ENCODE data around the gene ADA. TPM values are rescaled to one million over a fixed set of nuclear protein-coding genes. Genes with fewer than 3 reads are reported as not detected.

ADA gene
- total RNA-seq, 4 donors from 2014 or later: 11.1 to 14.9 (median 12.4) TPM

DNA sequence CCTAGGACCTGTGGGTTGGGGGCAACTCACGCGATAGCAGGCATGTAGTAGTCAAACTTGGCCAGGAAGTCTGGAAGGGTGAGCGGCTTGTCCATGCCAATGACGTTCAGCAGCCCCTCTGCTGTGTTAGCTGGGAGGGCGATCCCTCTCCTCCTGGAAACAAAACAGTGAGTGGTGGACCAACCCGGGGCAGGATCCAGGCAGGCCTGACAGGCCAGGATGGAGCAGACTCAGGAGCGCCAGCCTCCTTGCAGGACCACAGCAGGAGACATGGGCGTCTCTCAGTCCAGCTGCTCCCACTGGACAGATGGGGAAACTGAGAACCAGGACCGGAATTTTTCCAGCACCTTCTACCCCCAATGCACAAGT is 22.5 kb downstream of the ADA start:
- H3K36me3 ChIP-seq: no peaks in the 10 kb centered on the region

GRCh38 chr20:44627364-44628010 is 24.0 kb downstream of the ADA start:
- TF ChIP-seq EP300 (IDR thresholded peaks at IDR 0.05): no peak
- WGBS, 2 donors: 82 to 84% methylated on average over 13 of the region's 13 CpGs
- peaks cover 0 to 7% (median 0%) of the 10 kb centered on the region in 4 donors for H3K4me1 ChIP-seq
- H3K36me3 ChIP-seq: peaks cover 0 to 11% (median 0%) of the 10 kb centered on the region in 3 donors
- H3K27me3 ChIP-seq: no peaks in the 10 kb centered on the region
- H3K9me3 ChIP-seq: peaks cover 0 to 11% (median 0%) of the 10 kb centered on the region in 4 donors
- H3K4me3 ChIP-seq: no peak overlapping the region
- no peak overlapping the region for H3K27ac ChIP-seq
- no peak for DNase-seq (ENCODE audit: low spot score in 2 of 2)

More for the DNA sequence above, 22.5 kb downstream of the ADA start:
- Histone ChIP-seq H3K9me3 (no peaks in the 10 kb centered on the region), H3K27me3 (no peaks in the 10 kb centered on the region), H3K4me3 (no peak overlapping the region), H3K4me1 (peaks cover 0 to 7% (median 0%) of the 10 kb centered on the region in 4 donors), H3K27ac (no peak overlapping the region)
- WGBS, 2 donors: 87 to 94% methylated on average over 9 of the region's 9 CpGs
- no peak for DNase-seq (ENCODE audit: low spot score in 2 of 2)
- no peak for TF ChIP-seq EP300 (IDR thresholded peaks at IDR 0.05)

DNA sequence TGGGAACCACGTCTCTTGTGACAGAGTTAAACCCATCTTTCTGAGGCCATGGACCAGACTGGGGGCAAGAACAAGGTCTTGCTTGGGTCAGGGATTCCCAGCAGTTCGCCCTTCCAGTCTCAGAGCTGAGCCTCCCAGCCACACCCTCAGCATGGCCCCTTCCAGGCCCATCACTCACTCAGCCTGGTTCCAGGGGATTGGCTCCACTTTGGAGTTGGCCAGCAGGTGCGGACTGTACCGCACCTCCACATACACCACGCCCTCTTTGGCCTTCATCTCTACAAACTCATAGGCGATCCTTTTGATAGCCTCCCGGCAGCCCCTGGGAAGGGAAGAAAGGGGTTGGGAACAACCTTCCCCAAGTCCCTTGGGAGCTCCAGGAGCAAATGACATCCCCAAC is 25.2 kb downstream of the ADA start:
- peaks cover 0 to 12% (median 0%) of the 10 kb centered on the region in 4 donors for H3K9me3 ChIP-seq
- H3K36me3 ChIP-seq: peaks cover 0 to 23% (median 0%) of the 10 kb centered on the region in 3 donors
- H3K4me3 ChIP-seq: no peak overlapping the region
- H3K27me3 ChIP-seq: no peaks in the 10 kb centered on the region
- no peak for TF ChIP-seq EP300 (IDR thresholded peaks at IDR 0.05)
- TF ChIP-seq CTCF (IDR thresholded peaks at IDR 0.05): no peak
- TF ChIP-seq POLR2A (IDR thresholded peaks at IDR 0.05): no peak
- no peaks in the 10 kb centered on the region for H3K4me1 ChIP-seq
- no peak for DNase-seq (ENCODE audit: low spot score in 2 of 2)
- 90 to 96% methylated on average over 7 of the region's 7 CpGs for WGBS, 2 donors
- H3K27ac ChIP-seq: no peak overlapping the region

DNA sequence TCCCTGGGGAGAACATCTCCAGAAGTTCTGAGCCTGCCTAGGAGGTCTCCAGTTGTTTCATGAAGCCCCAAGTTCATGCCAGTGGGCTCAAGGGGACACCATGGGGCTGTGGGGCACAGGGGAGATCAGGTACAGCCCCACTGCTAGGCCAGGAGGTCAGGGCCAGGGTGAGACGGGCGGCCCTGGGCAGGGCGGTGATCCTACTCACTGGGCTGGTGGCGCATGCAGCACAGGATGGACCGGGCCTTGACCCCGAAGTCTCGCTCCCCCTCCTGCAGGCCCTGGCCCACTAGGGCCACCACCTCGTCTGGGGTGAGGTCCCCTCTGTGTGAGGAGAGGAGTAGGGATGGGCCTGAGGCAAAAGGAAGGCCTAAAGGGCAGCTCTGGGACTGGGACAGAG is 26.1 kb downstream of the ADA start:
- no peak overlapping the region for H3K27ac ChIP-seq
- DNase-seq (ENCODE audit: low spot score in 2 of 2): no peak
- TF ChIP-seq EP300 (IDR thresholded peaks at IDR 0.05) (no peak), POLR2A (IDR thresholded peaks at IDR 0.05) (no peak), CTCF (IDR thresholded peaks at IDR 0.05) (no peak)
- no peak overlapping the region for H3K4me3 ChIP-seq
- WGBS, 2 donors: 85 to 93% methylated on average over 8 of the region's 8 CpGs
- peaks cover 0 to 12% (median 0%) of the 10 kb centered on the region in 4 donors for H3K9me3 ChIP-seq
- peaks cover 0 to 32% (median 0%) of the 10 kb centered on the region in 3 donors for H3K36me3 ChIP-seq
- no peaks in the 10 kb centered on the region for H3K4me1 ChIP-seq
- no peaks in the 10 kb centered on the region for H3K27me3 ChIP-seq

DNA sequence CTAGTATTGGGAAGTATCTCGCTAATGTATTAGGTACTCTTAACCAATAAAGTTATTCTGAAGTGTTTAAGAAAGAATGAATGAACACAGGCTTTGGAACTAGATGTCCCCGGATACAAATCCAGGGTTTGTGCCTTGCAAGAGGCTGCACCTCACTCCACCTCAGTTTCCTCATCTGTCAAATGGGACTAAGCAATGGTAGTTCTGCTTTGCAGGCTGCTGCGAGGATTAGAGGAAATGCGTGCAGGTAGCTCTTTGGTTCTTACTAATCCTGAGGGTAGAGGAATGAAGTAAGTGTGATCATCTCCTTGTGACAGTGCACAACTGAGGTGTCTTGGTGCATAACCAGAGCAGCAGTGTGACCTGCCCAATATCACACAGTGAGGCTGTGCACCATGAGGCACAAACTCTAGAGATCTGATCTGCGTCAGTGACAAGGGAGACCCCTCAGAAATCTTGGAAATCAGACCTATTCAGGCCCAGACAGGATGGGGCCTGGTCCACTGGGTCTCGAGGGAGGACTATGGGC is 26.7 kb downstream of the ADA start:
- peaks cover 0 to 12% (median 0%) of the 10 kb centered on the region in 4 donors for H3K9me3 ChIP-seq
- no peak overlapping the region for H3K27ac ChIP-seq
- TF ChIP-seq EP300 (IDR thresholded peaks at IDR 0.05) (no peak), POLR2A (IDR thresholded peaks at IDR 0.05) (no peak), CTCF (IDR thresholded peaks at IDR 0.05) (no peak)
- WGBS, 2 donors: 94 to 98% methylated on average over 6 of the region's 6 CpGs
- H3K4me1 ChIP-seq: no peaks in the 10 kb centered on the region
- peaks cover 0 to 37% (median 0%) of the 10 kb centered on the region in 3 donors for H3K36me3 ChIP-seq
- DNase-seq (ENCODE audit: low spot score in 2 of 2): no peak
- H3K4me3 ChIP-seq: no peak overlapping the region
- no peaks in the 10 kb centered on the region for H3K27me3 ChIP-seq

- no peak overlapping the region for H3K4me3 ChIP-seq
- H3K27me3 ChIP-seq: no peaks in the 10 kb centered on the region
- TF ChIP-seq CTCF (IDR thresholded peaks at IDR 0.05): no peak
- TF ChIP-seq EP300 (IDR thresholded peaks at IDR 0.05): no peak
- no peak for TF ChIP-seq POLR2A (IDR thresholded peaks at IDR 0.05)
- peaks cover 0 to 12% (median 0%) of the 10 kb centered on the region in 4 donors for H3K9me3 ChIP-seq
- H3K36me3 ChIP-seq: peaks cover 0 to 44% (median 0%) of the 10 kb centered on the region in 3 donors
- no peak overlapping the region for H3K27ac ChIP-seq
- H3K4me1 ChIP-seq: no peaks in the 10 kb centered on the region
- no peak for DNase-seq (ENCODE audit: low spot score in 2 of 2)
- 97 to 100% methylated on average over 4 of the region's 4 CpGs for WGBS, 2 donors
These were observed 27.3 kb downstream of the ADA start for GRCh38 chr20:44624152-44624551.

Data from tibial nerve (tissue), 4 donors.